CD4-positive, alpha-beta T cell treated with Interleukin-4 for 1 hour (primary cell): ENCODE results near the gene MDFIC2.
"Not testable (repeated sequence)": the region's sequence is repeated elsewhere in the genome, so short reads cannot be mapped to it uniquely, and the experiment has no call there.

Experiments used
- DNase-seq, 2 donors: peaks; one replicate each; pipeline ENCODE4 v3.0.0-alpha.2; 2020 to 2022

Gene MDFIC2

GRCh38 chr3:70312336-70312735 lies at the start of gene MDFIC2:
Gene MDFIC2 (minus strand): TSS chr3:70312638. CDS start chr3:70311973, 665 bp downstream.
- no peak for DNase-seq

- DNase-seq, result no peak
Measured at GRCh38 chr3:70360979-70361760, 48.7 kb upstream of the MDFIC2 start.

DNA sequence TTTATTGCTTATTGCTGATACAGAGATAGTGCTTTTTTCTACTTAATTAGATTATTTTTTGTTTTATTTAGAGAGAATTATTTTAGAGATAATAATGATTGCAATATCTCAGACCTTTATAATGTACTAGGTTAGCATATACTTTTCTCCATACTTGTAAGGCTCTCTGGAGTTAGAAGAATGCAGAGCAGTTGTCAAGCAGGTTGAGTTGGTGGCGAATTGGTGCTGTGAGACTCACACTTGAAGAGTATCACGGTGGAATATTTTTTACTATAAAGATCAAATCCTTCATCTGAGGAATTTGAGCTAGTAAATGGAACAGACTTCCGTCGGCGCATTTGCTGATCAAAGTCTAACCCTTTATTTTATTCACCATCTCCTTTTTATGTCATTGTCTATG lies 47.3 kb upstream of the MDFIC2 start:
- DNase-seq, result no peak

DNA sequence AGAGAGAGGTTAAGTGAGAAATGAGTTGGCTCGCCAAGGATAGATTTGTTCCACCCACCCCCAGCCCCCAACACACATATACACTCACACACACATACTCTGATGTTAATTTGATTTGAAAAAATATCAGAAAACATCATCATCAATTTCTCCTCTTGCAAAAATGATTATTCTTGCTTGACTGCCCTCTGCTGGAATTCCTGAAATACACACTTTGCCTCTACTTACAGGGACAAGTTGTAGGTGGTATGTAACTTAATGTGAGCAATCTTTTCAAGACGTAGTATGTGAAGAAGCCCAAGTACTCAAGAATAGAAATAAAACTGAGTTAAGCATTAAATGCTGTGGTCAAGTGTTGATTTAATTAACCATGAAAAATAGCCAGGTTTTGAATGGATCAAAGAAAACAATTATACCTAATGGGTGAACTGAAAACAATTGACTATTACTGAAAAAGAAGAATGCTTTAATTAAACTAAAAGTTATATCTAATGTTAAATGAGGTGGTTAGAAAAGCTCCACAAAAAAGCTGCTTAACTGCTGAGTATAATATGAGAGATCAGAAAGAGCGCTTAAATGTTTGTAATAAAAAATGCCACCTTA lies 46.6 kb upstream of the MDFIC2 start:
- no peak for DNase-seq

DNA sequence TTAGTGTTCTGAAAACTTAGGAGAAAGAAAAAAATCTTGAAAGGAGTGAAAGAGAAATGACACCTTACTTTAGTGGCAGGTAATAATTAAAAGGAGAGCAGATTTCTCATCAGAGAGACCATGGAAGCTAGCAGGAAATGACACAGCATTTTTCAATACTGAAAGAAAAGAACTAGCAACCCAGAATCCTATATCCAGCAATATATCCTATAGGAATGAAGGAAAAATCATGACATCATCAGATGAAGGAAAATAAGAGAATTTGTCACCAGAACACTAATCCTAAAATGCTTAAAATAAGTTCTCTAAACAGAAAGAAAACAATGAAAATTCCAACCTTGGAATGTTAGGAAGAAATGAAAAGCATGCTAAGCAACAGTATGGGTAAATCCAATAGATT lies 39.8 kb upstream of the MDFIC2 start:
- no peak for DNase-seq

GRCh38 chr3:70342149-70342548 lies 29.7 kb upstream of the MDFIC2 start:
- no peak for DNase-seq

- not testable (repeated sequence) for DNase-seq
Measured at GRCh38 chr3:70336885-70337284, 24.4 kb upstream of the MDFIC2 start.

DNA sequence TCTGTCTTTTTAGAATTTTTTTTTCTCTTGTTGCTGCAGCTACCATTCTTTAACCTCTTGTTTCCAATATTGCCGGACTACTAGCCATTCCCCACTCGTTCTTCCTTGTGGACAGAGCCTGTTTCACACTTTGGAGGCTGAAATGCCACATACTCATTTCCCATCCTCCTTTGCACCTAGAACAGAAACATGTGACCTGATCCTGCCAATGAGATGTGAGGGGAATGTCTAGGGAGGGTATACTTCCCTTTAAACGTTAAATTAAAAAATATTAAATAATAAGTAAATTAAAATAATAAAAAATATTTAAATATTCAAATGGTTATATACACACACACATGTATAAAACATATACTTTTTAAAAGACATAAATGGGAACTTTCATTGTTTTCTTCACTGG lies 20.6 kb upstream of the MDFIC2 start:
- no peak for DNase-seq

DNA sequence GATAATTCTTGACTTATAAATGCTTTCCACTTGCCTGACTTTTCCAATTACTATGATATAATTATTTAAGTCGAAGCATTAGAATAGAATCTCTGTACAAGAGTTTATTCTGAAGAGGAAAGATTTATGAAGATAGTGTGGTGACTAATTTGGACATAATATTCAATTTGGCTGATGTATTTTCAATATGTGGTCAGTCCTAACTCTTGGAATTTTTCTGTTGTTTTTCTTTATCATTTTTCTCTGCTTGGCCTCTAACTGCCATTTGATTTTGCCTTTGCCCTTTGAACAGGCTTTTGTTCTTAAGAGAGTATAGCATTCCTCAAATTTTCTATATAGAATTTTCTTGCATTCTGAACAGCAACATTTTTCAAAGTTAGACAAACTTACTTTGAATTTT lies 2.6 kb upstream of the MDFIC2 start:
- no peak for DNase-seq

DNA sequence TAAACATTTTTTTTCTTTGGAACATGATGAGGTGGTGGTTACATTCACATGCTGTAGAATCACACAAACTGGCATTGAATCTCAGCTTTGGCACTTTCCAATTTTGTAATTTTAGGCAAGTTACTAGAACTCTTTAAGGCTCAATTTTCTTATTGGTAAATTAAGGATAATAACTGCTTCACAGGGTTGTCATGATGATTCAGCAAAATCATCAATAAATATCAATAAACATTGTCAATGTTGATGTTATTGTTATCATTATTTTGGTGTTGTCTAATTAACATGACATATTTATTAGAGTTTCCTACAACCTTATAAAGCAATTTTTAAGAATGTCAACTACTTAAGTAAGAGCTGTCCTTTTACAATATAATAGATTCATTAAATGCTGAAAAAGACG lies 1.6 kb downstream of the MDFIC2 start:
- DNase-seq, result no peak

GRCh38 chr3:70309591-70309990 lies 2.8 kb downstream of the MDFIC2 start:
- no peak for DNase-seq

GRCh38 chr3:70308760-70309159 lies 3.7 kb downstream of the MDFIC2 start:
- no peak for DNase-seq

GRCh38 chr3:70306736-70307135 lies 5.7 kb downstream of the MDFIC2 start:
- DNase-seq, result no peak

DNA sequence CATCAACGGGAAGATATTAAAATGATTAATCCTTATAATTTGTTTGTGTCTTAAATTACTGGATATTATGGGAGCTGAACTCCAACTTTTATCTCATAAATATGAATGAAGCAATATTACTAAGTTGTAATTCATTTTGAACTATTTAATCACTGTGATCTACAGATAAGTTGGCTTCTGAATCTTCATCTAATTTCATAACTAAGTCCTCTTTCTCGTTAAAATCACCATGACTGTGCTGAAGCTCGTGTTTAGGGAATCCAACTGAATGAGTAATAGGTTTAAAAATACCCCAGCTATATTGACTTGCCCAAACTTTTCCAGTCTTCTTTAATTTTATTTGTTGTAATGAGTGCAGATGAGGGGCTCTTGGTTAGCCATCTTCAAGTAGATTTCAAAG lies 14.1 kb downstream of the MDFIC2 start:
- DNase-seq, result no peak

GRCh38 chr3:70291097-70291482 lies 21.3 kb downstream of the MDFIC2 start:
- no peak for DNase-seq

- not testable (repeated sequence) for DNase-seq
Measured at GRCh38 chr3:70290431-70291096, 21.9 kb downstream of the MDFIC2 start.

DNA sequence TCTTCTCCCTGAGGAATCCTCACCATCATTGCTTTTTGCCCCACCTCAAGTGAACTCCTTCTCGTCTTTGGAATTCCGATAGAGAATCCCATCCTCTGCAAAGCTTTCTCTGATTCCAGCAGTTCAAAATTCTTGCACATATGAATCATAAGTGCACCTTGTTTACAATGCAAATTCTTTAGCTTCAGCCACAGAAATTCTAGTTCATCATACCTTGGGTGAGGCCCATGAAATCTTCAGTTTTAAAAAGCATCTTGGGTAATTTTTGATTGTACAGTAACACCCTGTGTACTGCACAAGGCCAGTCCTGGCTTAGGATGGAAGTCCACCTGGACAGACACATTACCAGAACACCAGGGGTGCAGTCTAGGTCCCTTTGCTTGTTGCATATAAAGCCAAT lies 30.8 kb downstream of the MDFIC2 start:
- DNase-seq, result no peak

- DNase-seq, result no peak
Measured at GRCh38 chr3:70277304-70277703, 35.1 kb downstream of the MDFIC2 start.

DNA sequence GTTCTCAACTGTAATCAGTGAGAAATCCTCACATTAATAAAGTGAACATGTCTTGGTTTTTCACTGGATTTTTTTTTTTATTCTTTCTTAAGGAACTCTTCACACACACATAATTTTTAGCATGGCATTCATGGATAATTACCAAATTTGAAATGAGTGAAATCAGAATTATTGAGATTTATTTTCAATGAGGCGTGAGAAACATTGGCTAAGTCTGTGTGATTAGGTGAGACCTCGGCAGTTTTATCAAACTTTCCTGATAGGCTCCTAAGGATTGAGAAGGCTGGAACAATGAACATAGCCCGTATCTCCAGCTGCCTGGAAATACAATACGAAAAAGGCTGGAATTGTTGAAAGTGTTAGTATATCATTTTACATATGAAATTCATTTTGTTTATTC lies 35.5 kb downstream of the MDFIC2 start:
- DNase-seq, result no peak

- no peak for DNase-seq
Measured at GRCh38 chr3:70273492-70273891, 38.9 kb downstream of the MDFIC2 start.

DNA sequence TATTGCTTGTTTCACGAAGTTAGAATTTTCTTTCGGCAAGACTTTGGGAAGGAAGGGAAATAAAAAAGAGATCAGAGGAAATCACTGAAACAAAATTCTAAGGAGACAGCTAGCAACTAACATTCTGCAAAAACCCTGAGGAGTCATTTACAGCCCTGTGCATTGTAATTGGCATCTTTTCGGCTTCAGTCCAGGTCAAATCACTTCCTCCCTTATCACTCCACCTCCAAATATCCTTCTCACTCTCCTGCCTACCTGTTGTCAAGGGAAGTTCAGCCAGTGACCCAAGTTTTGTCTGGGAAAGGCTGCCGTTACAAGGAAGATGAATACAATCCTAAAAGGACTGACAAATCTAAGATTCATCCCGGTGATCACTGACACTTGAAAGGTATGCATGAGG lies 39.6 kb downstream of the MDFIC2 start:
- DNase-seq, result no peak

GRCh38 chr3:70264122-70264780 lies 48.2 kb downstream of the MDFIC2 start:
- no peak for DNase-seq

DNA sequence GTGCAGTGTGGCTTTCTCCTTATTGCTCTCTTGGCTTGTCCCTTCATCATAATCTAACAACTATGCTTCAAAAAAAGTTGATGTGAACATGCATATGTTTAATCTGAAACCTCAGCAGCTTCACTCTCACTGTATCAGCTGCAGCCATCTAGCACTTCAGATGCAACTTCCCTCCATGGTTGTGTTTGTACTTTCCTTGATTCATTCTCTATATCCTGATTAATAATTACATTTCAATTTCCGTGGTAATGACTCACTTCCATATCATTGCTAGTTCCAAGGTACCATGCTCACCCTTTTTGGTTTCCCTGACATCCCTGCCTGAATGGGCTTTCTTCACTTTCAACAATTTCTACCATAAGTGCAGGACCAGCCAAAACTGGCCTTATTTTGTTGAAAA lies 51.2 kb downstream of the MDFIC2 start:
- no peak for DNase-seq

DNA sequence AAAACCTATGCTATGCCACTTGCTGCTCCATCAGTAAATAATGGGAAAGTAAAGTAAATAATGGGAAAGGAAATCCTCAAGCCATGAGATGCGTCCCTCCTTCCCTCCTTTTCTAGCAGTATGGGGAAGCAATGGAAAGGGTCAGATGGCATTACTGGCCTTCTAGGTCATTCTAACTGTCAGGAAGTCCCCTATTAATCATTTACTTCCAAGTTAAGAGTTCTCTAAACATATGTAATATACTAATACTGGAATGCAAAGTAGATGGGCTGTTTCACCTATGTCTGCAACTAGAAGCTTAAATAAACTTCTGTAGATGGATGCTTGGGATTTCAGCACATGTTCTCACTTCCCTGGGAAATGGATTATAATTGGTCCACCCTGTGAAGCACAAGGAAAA lies 55.9 kb downstream of the MDFIC2 start:
- no peak for DNase-seq
